ENCODE results near the gene ARHGAP26.

The ARHGAP26 gene

GRCh38 chr5:143011585-143011984 is 241.4 kb downstream of the ARHGAP26 start:
- no peak for DNase-seq (ENCODE audit: low spot score)
- ChIA-PET POLR2A (ENCODE audit: low non-redundant PET) (no interaction called here), CTCF (interaction anchor here (0.8 to 0.9 kb wide), 2 partner anchors 18 to 996 kb away, joined by 4 read pairs; no protein-coding TSS in a partner anchor)
- TF ChIP-seq CTCF (conservative IDR thresholded peaks at IDR 0.05; ENCODE audit: low read depth) = no peak
- H3K27ac ChIP-seq = no peak overlapping the region

- TF ChIP-seq CTCF (conservative IDR thresholded peaks at IDR 0.05; ENCODE audit: low read depth) = no peak
- ChIA-PET CTCF (interaction anchor here (0.5 to 0.6 kb wide), 5 partner anchors 15 to 391 kb away, joined by 3 to 4 read pairs (median 3); partner anchors contain the start of gene NR3C1), POLR2A (ENCODE audit: low non-redundant PET) (no interaction called here)
- H3K27ac ChIP-seq = no peak overlapping the region
- DNase-seq (ENCODE audit: low spot score) = no peak
Measured at GRCh38 chr5:143013176-143013891, 243.2 kb downstream of the ARHGAP26 start.

GRCh38 chr5:143014017-143014651 is 244.0 kb downstream of the ARHGAP26 start:
- ChIA-PET CTCF (interaction anchor here (0.6 to 0.7 kb wide), 2 partner anchors 338 to 1503 kb away, joined by 3 read pairs; no protein-coding TSS in a partner anchor), POLR2A (ENCODE audit: low non-redundant PET) (no interaction called here)
- H3K27ac ChIP-seq = no peak overlapping the region
- peak; percentile 29; the same call in 1 of the 2 replicates for TF ChIP-seq CTCF (conservative IDR thresholded peaks at IDR 0.05; ENCODE audit: low read depth)
- DNase-seq (ENCODE audit: low spot score) = no peak

GRCh38 chr5:143016777-143017516 is 246.8 kb downstream of the ARHGAP26 start:
- ChIA-PET POLR2A (ENCODE audit: low non-redundant PET) (interaction anchor here (0.6 kb wide), 1 partner anchor 376 kb away, joined by 5 read pairs; no protein-coding TSS in a partner anchor), CTCF (interaction anchor here (0.5 to 1.0 kb wide), 4 partner anchors 10 to 409 kb away, joined by 3 to 7 read pairs (median 4); no protein-coding TSS in a partner anchor)
- TF ChIP-seq CTCF (conservative IDR thresholded peaks at IDR 0.05; ENCODE audit: low read depth) = peak; percentile 46
- DNase-seq (ENCODE audit: low spot score) = peak; percentile 53
- H3K27ac ChIP-seq = no peak overlapping the region

- no peak for DNase-seq (ENCODE audit: low spot score)
- POLR2A ChIA-PET (ENCODE audit: low non-redundant PET) = no interaction called here
- no peak overlapping the region for H3K27ac ChIP-seq
- no peak for TF ChIP-seq CTCF (conservative IDR thresholded peaks at IDR 0.05; ENCODE audit: low read depth)
- CTCF ChIA-PET = no interaction called here
Measured at GRCh38 chr5:143017541-143017940, 247.4 kb downstream of the ARHGAP26 start.

- no peak for DNase-seq (ENCODE audit: low spot score)
- CTCF ChIA-PET = no interaction called here
- POLR2A ChIA-PET (ENCODE audit: low non-redundant PET) = no interaction called here
- H3K27ac ChIP-seq = no peak overlapping the region
- TF ChIP-seq CTCF (conservative IDR thresholded peaks at IDR 0.05; ENCODE audit: low read depth) = no peak
Measured at GRCh38 chr5:143017992-143018391, 247.8 kb downstream of the ARHGAP26 start.
